Testis (tissue), 5 donors: ENCODE measurements around the gene ADSS1. TPM values are rescaled to one million over a fixed set of nuclear protein-coding genes. Genes with fewer than 3 reads are reported as not detected.
A peak's percentile ranks its signal among the peaks of the same experiment; 100 is the strongest.

ENCODE experiments used
- DNase-seq: peaks from one replicate; pipeline ENCODE4 v3.0.0-alpha.2; 2019
- H3K27ac ChIP-seq, 2 donors: fragments of 200-600 bp; sonication (generic); one replicate each; pipeline ENCODE4 v1.5.1; 2019
- H3K27me3 ChIP-seq: fragments of 200-600 bp; sonication (generic); one replicate; pipeline ENCODE4 v1.5.1; 2019
- H3K36me3 ChIP-seq: fragments of 200-600 bp; sonication (generic); one replicate; pipeline ENCODE4 v1.5.1; 2017; ENCODE audit warnings: low read depth; ENCODE audit errors: missing control alignments
- H3K4me1 ChIP-seq: fragments of 200-600 bp; sonication (generic); one replicate; pipeline ENCODE4 v1.5.1; 2019
- H3K4me3 ChIP-seq, 2 donors: fragments of 200-600 bp; sonication (generic); one replicate each; pipeline ENCODE4 v1.5.1; 2017 to 2019
- H3K9me3 ChIP-seq: fragments of 200-600 bp; sonication (generic); one replicate; pipeline ENCODE4 v1.5.1; 2017
- CTCF ChIP-seq, 3 experiments: fragments of 450-650 bp in 2 of 3; fragments of 200-600 bp in 1 of 3; sonication (generic) in 1 of 3; IDR thresholded peaks; one replicate each; pipeline ENCODE4 v1.5.1; 2016 to 2019; ENCODE audit warnings: antibody characterized with exemption in 3 of 3, mild to moderate bottlenecking in 2 of 3, moderate library complexity in 1 of 3
- POLR2A ChIP-seq: fragments of 450-650 bp; IDR thresholded peaks from one replicate; pipeline ENCODE4 v1.6.1; 2017; ENCODE audit warnings: antibody characterized with exemption, mild to moderate bottlenecking, moderate library complexity
- WGBS, 2 donors: methylation state at CpG; one replicate each; pipeline ENCODE4 v1.1.5; 2018; 5-methylcytosine and 5-hydroxymethylcytosine counted together
- intact Hi-C: fragments of 100-400 bp; cut with DNase I; formaldehyde crosslinking; loops from one replicate; pipeline ENCODE4 v1.15.1; 2023; ENCODE audit warnings: low total_unique reads
- long read RNA-seq, 2 donors: transcript quantifications; one replicate each; lab custom pipeline, GENCODE V29; 2026
- polyA plus RNA-seq: library from polyadenylated mRNA; stranded (reverse); fragments of 350-450 nt; fragmentation: Illumina TruSeq; extraction: RNeasy Lipid Tissue Mini Kit (QIAGEN cat#74804); gene quantifications from one replicate; pipeline ENCODE4 v1.2.3, GENCODE V29; 2014; ENCODE audit warnings: low read depth, low replicate concordance; ENCODE audit not compliant: insufficient read depth
- total RNA-seq, 2 donors: library from RNA; depleted of rRNA; stranded (reverse); fragments of >200 nt; gene quantifications; one replicate each; pipeline ENCODE4 v1.2.3, GENCODE V29; 2016

ADSS1 gene
- 10 to 100 TPM; 48.7 to 79.4 TPM for total RNA-seq
- polyA plus RNA-seq = 79.6 TPM
- long read RNA-seq, donor 1, partial matches to known transcripts = 0 of 2 reads
- long read RNA-seq, donor 1, other reads (novel, unspliced or antisense) = 0 of 2 reads
- long read RNA-seq, donor 2, partial matches to known transcripts = 0 of 4 reads
- long read RNA-seq, donor 2, other reads (novel, unspliced or antisense) = 0 of 4 reads

- TF ChIP-seq POLR2A (no peak), CTCF (IDR thresholded peaks at IDR 0.05) (peak; percentile 76 to 86 (median 80))
- DNase-seq = peak; percentile 67
These were observed at the start of gene ADSS1 for GRCh38 chr14:104723651-104724406. TSS of gene ADSS1 (plus strand) at chr14:104724229. CDS start at chr14:104724271, 42 bp downstream.

GRCh38 chr14:104675447-104675846, 48.6 kb upstream of the ADSS1 start:
- 85 to 91% methylated on average over 2 of the region's 2 CpGs for WGBS, 2 donors
- Histone ChIP-seq H3K4me3 (no peak overlapping the region), H3K4me1 (peaks cover 25% of the 10 kb centered on the region), H3K9me3 (no peaks in the 10 kb centered on the region), H3K36me3 (no peaks in the 10 kb centered on the region), H3K27ac (no peak overlapping the region), H3K27me3 (no peaks in the 10 kb centered on the region)
- DNase-seq = no peak
- no peak for TF ChIP-seq POLR2A
- TF ChIP-seq CTCF (IDR thresholded peaks at IDR 0.05) = no peak
- intact Hi-C loops = no loop called here

More at GRCh38 chr14:104723651-104724406, at the start of gene ADSS1:
- 2 to 4% methylated on average over 13 to 51 of the region's 82 CpGs for WGBS, 2 donors
- Histone ChIP-seq H3K36me3 (no peaks in the 10 kb centered on the region), H3K4me1 (peaks cover 10% of the 10 kb centered on the region), H3K27ac (no peak within 1 kb of the TSS), H3K9me3 (no peaks in the 10 kb centered on the region), H3K4me3 (peak within 1 kb of the TSS; percentile 60 to 67), H3K27me3 (no peaks in the 10 kb centered on the region)
- intact Hi-C loops = no loop called here

GRCh38 chr14:104676130-104676693, 47.8 kb upstream of the ADSS1 start:
- Histone ChIP-seq H3K27ac (no peak overlapping the region), H3K4me3 (no peak overlapping the region), H3K27me3 (no peaks in the 10 kb centered on the region), H3K4me1 (peaks cover 33% of the 10 kb centered on the region), H3K36me3 (no peaks in the 10 kb centered on the region), H3K9me3 (no peaks in the 10 kb centered on the region)
- WGBS, 2 donors = 85 to 87% methylated on average over 3 to 7 of the region's 7 CpGs
- no peak for DNase-seq
- TF ChIP-seq POLR2A = no peak
- intact Hi-C loops = no loop called here

- DNase-seq = peak; percentile 47
- intact Hi-C loops = no loop called here
These were observed 47.1 kb upstream of the ADSS1 start for GRCh38 chr14:104676694-104677511.

More at GRCh38 chr14:104676694-104677511, 47.1 kb upstream of the ADSS1 start:
- Histone ChIP-seq H3K27me3 (no peaks in the 10 kb centered on the region), H3K9me3 (no peaks in the 10 kb centered on the region), H3K4me3 (peak overlapping the region; percentile 25 to 56), H3K36me3 (no peaks in the 10 kb centered on the region), H3K27ac (peak overlapping the region; percentile 79 to 80), H3K4me1 (peaks cover 40% of the 10 kb centered on the region)
- TF ChIP-seq CTCF (IDR thresholded peaks at IDR 0.05) = no peak
- TF ChIP-seq POLR2A = no peak
- WGBS, 2 donors = 5 to 14% methylated on average over 13 to 26 of the region's 29 CpGs
